Measurements from ENCODE around the gene SPOCK2. TPM values are rescaled to one million over a fixed set of nuclear protein-coding genes. Genes with fewer than 3 reads are reported as not detected.

SPOCK2 gene
- total RNA-seq, 1 donor, result 0.36 TPM

- DNase-seq (ENCODE audit: insufficient read length, low spot score, missing footprints), result no peak
- Histone ChIP-seq H3K27me3 (ENCODE audit: insufficient read depth, low read length) (peaks cover 57% of the 10 kb centered on the region), H3K36me3 (ENCODE audit: insufficient read depth, low read length) (no peaks in the 10 kb centered on the region), H3K9me3 (ENCODE audit: low read depth, low read length) (no peaks in the 10 kb centered on the region), H3K79me2 (ENCODE audit: insufficient read depth, low read length) (no peaks in the 10 kb centered on the region), H3K4me1 (ENCODE audit: insufficient read depth, low read length) (peaks cover 4% of the 10 kb centered on the region), H4K20me1 (ENCODE audit: insufficient read depth, low read length) (no peaks in the 10 kb centered on the region), H3K4me2 (ENCODE audit: insufficient read depth, low read length) (no peak overlapping the region), H3K4me3 (ENCODE audit: insufficient read depth, low read length) (no peak overlapping the region), H3K27ac (ENCODE audit: low read depth, low read length) (no peak overlapping the region), H2AFZ (ENCODE audit: low read length) (no peak overlapping the region)
- no peak for TF ChIP-seq CTCF (IDR thresholded peaks at IDR 0.05; ENCODE audit: extremely low read depth, low read depth, low read length)
These were observed 871 bp downstream of the SPOCK2 start for GRCh38 chr10:72087392-72087968.

GRCh38 chr10:72086466-72087391 is 1.6 kb downstream of the SPOCK2 start:
- Histone ChIP-seq H3K4me3 (ENCODE audit: insufficient read depth, low read length) (no peak overlapping the region), H3K27ac (ENCODE audit: low read depth, low read length) (no peak overlapping the region), H3K4me1 (ENCODE audit: insufficient read depth, low read length) (peaks cover 4% of the 10 kb centered on the region), H4K20me1 (ENCODE audit: insufficient read depth, low read length) (no peaks in the 10 kb centered on the region), H2AFZ (ENCODE audit: low read length) (no peak overlapping the region), H3K79me2 (ENCODE audit: insufficient read depth, low read length) (no peaks in the 10 kb centered on the region), H3K9me3 (ENCODE audit: low read depth, low read length) (no peaks in the 10 kb centered on the region), H3K27me3 (ENCODE audit: insufficient read depth, low read length) (peaks cover 57% of the 10 kb centered on the region), H3K4me2 (ENCODE audit: insufficient read depth, low read length) (no peak overlapping the region), H3K36me3 (ENCODE audit: insufficient read depth, low read length) (no peaks in the 10 kb centered on the region)
- DNase-seq (ENCODE audit: insufficient read length, low spot score, missing footprints), result peak; percentile 56
- no peak for TF ChIP-seq CTCF (IDR thresholded peaks at IDR 0.05; ENCODE audit: extremely low read depth, low read depth, low read length)

GRCh38 chr10:72085864-72086465 is 2.4 kb downstream of the SPOCK2 start:
- peaks cover 4% of the 10 kb centered on the region for H3K4me1 ChIP-seq (ENCODE audit: insufficient read depth, low read length)
- no peaks in the 10 kb centered on the region for H3K79me2 ChIP-seq (ENCODE audit: insufficient read depth, low read length)
- no peaks in the 10 kb centered on the region for H3K36me3 ChIP-seq (ENCODE audit: insufficient read depth, low read length)
- no peak overlapping the region for H3K27ac ChIP-seq (ENCODE audit: low read depth, low read length)
- peak; percentile 80 for DNase-seq (ENCODE audit: insufficient read length, low spot score, missing footprints)
- H3K4me3 ChIP-seq (ENCODE audit: insufficient read depth, low read length), result no peak overlapping the region
- no peak overlapping the region for H3K4me2 ChIP-seq (ENCODE audit: insufficient read depth, low read length)
- H4K20me1 ChIP-seq (ENCODE audit: insufficient read depth, low read length), result no peaks in the 10 kb centered on the region
- peaks cover 62% of the 10 kb centered on the region for H3K27me3 ChIP-seq (ENCODE audit: insufficient read depth, low read length)
- TF ChIP-seq CTCF (IDR thresholded peaks at IDR 0.05; ENCODE audit: extremely low read depth, low read depth, low read length), result no peak
- no peaks in the 10 kb centered on the region for H3K9me3 ChIP-seq (ENCODE audit: low read depth, low read length)
- H2AFZ ChIP-seq (ENCODE audit: low read length), result no peak overlapping the region

GRCh38 chr10:72085166-72085565 is 3.2 kb downstream of the SPOCK2 start:
- Histone ChIP-seq H3K27me3 (ENCODE audit: insufficient read depth, low read length) (peaks cover 58% of the 10 kb centered on the region), H3K36me3 (ENCODE audit: insufficient read depth, low read length) (no peaks in the 10 kb centered on the region), H3K4me2 (ENCODE audit: insufficient read depth, low read length) (no peak overlapping the region), H3K79me2 (ENCODE audit: insufficient read depth, low read length) (no peaks in the 10 kb centered on the region), H3K9me3 (ENCODE audit: low read depth, low read length) (no peaks in the 10 kb centered on the region), H3K4me1 (ENCODE audit: insufficient read depth, low read length) (peaks cover 4% of the 10 kb centered on the region), H3K27ac (ENCODE audit: low read depth, low read length) (no peak overlapping the region), H3K4me3 (ENCODE audit: insufficient read depth, low read length) (no peak overlapping the region), H2AFZ (ENCODE audit: low read length) (no peak overlapping the region), H4K20me1 (ENCODE audit: insufficient read depth, low read length) (no peaks in the 10 kb centered on the region)
- TF ChIP-seq CTCF (IDR thresholded peaks at IDR 0.05; ENCODE audit: extremely low read depth, low read depth, low read length), result no peak
- DNase-seq (ENCODE audit: insufficient read length, low spot score, missing footprints), result no peak

Data from osteoblast (primary cell).